ENCODE measurements around the gene RNF113A.
"Not testable (repeated sequence)": the region's sequence is repeated elsewhere in the genome, so short reads cannot be mapped to it uniquely, and the experiment has no call there.

The RNF113A gene

DNA sequence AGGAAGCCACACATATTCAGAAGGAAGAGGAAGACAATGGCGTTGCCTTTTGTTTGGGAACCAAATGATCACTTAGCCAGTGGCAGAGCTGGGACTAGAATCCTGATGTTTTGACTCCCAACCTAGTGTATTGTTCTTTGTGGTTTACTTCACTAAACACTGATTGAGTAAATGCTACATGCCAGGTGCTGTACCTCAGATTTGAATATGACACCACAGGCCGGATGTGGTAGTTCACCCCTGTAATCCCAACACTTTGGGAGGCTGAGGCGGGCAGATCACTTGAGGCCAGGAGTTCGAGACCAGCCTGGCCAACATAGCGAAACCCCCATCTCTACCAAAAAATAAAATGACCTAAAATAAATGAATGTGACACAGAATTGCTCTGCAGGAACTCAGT lies 8.5 kb upstream of the RNF113A start:
- H3K4me3 ChIP-seq (ENCODE audit: low read length): no peak overlapping the region
- no peak for TF ChIP-seq ZNF274 (IDR thresholded peaks at IDR 0.05; ENCODE audit: low read depth, low read length)

DNA sequence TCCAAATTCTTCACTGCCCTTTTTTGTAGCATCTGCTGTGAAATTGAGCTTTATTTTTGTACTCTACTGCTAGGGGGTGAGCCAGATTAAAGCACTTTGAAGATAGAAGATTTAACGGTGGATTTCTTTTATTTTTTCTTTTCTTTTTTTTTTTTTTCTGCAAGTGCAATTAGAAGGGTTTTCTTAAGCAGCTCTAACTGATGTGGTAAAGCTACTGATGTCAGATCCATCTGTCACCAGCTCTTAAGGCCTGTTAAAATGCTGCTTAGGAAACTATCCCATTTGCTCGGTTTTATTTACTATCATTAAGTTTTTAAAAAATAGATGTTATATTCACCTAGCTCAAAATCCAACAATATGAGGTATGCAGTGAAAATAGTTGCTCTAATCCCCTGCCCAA lies 7.2 kb upstream of the RNF113A start:
- TF ChIP-seq ZNF274 (IDR thresholded peaks at IDR 0.05; ENCODE audit: low read depth, low read length): no peak
- no peak overlapping the region for H3K4me3 ChIP-seq (ENCODE audit: low read length)

DNA sequence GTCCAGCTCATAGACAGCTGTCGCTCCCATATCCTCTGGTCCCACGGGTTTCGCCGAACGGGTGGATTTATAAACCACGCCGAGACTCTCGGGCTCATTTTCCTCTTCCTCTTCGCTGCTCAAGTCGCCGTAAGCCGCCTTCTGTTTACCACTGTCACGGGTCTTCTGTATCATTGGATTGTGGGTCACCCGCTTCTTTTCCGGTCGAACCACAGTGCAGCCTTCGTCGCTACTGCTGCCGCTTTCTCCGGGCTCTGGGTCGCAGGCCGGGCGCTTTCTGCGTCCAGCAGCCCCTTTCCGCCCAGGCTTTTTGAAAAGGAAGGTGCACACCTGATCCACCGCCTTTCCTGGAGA lies 311 bp downstream of the RNF113A start:
- H3K4me3 ChIP-seq (ENCODE audit: low read length): peak overlapping the region; percentile 85
- TF ChIP-seq ZNF274 (IDR thresholded peaks at IDR 0.05; ENCODE audit: low read depth, low read length): no peak

DNA sequence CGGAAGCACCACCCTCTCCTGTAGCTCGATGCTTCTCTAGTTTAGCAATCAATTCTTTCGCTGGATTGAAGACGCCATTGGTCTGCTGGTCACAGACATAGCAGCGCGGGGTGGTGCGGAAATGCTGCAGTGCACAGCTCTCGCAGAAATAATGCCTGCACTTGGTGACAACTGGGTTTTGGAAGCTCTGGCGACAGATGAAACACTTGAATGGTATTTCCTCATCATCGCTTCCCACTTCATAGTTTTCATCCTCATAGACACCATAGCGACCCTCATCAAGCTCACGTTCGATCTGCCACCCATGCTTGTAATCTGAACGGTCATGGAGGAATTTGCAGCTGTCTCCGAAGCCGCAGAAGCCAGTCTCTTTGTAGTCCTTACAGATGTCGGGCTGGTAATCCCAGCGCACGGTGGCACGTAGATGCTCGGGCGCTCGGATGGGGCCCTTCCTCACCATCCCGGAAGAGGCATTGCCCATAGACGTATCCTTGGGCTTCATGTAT lies 854 bp downstream of the RNF113A start:
- H3K4me3 ChIP-seq (ENCODE audit: low read length): peak overlapping the region; percentile 85

GRCh38 chrX:119853444-119853843 lies 18.1 kb downstream of the RNF113A start:
- TF ChIP-seq ZNF274 (IDR thresholded peaks at IDR 0.05; ENCODE audit: low read depth, low read length): no peak
- H3K4me3 ChIP-seq (ENCODE audit: low read length): peak overlapping the region; percentile 21; the same call in 1 of the 2 replicates

More for the DNA sequence above, 854 bp downstream of the RNF113A start:
- TF ChIP-seq ZNF274 (IDR thresholded peaks at IDR 0.05; ENCODE audit: low read depth, low read length): no peak

DNA sequence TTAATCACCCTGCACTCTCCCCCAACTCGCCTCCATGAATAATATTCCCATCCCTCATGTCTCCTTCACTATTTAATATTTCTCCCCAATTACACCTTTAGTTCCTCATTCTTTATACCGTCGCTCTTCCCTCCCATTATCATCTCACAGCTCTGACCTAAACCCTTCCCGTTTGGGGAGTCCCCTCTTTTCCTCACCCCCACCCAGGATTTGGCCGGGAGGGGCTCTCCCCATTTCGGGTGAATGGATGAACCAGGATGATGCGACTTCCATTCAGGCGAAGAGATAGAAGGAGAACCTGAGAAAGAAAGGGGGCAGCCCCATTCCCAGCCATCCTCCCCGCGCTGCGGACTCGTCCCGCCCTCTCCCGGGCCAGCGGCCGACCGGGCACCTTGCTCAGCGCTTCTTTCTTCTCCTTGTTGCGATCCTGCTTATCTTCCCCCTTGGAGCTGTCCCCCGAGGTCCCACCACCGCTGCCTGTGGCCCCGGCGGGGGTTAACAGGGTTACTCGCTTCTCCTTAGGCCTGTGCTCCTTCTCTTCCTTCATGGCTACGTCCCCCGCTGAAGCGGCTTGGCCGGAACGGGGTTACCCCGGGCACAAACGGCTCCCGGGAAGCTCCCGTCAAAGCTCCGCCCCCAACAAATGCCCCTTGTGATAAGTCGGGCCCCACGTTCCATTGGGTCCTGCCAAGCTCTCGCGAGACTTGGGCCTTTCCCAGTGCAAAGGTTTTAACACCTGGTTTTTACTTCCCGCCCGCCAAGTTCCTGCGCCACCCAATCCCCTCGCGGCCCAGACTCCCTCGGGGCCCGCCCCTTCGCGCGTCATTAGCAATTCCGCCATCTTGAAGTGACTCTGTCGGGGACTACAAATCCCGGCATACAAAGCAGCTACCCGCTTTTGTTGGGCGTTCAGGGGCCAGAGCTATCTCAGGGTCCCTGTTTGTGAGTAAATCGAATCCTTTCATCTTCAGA lies 18.9 kb downstream of the RNF113A start, which contains the start of gene UPF3B:
UPF3B (minus strand) TSS at position 582 of the 972 bp plus-strand sequence; CDS start at position 547, 35 bp downstream.
- peak within 1 kb of the TSS; percentile 70 for H3K4me3 ChIP-seq (ENCODE audit: low read length)
- TF ChIP-seq ZNF274 (IDR thresholded peaks at IDR 0.05; ENCODE audit: low read depth, low read length): no peak

DNA sequence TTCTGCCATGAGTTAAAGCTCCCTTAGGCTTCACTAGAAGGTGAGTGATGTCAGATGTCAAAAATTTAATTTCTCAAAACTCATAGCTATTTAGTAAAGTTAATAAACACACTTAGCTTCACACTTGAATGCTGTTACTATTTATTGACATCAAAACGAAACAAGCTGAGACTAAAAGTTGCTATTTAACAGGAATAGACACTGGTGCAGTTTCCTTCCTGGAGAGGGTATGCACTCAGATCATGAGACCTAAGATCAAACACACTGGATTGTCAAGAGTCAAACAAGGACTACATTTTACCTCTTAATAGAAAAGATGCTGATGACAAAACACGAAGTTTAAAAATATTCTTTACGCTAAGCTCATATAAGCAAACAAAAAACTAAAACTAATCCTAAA lies 37.6 kb downstream of the RNF113A start:
- TF ChIP-seq ZNF274 (IDR thresholded peaks at IDR 0.05; ENCODE audit: low read depth, low read length): no peak
- no peak overlapping the region for H3K4me3 ChIP-seq (ENCODE audit: low read length)

GRCh38 chrX:119828446-119828845 lies 43.1 kb downstream of the RNF113A start:
- TF ChIP-seq ZNF274 (IDR thresholded peaks at IDR 0.05; ENCODE audit: low read depth, low read length): no peak
- no peak overlapping the region for H3K4me3 ChIP-seq (ENCODE audit: low read length)

- no peak for TF ChIP-seq ZNF274 (IDR thresholded peaks at IDR 0.05; ENCODE audit: low read depth, low read length)
- H3K4me3 ChIP-seq (ENCODE audit: low read length): no peak overlapping the region
Observed at GRCh38 chrX:119826399-119826959, 45.1 kb downstream of the RNF113A start.

DNA sequence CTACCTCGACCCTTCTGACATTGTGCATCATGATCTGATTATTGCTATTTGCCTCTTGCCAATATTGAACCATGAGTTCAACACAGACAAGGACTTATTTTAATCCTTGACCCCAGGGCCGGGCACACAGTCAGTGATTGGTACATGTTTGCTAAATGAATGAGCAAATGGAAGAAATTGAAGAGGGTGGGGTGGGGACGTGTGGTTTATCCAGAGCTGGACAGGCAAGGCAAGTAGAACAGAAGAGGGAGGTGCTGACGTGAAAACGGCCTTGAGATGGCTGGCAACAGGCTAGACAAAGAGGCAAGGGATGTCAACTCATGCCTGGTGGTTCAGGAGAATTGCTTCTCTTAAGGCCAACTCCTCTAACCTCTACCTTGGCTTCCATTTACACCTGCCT lies 47.3 kb downstream of the RNF113A start:
- not testable (repeated sequence) for H3K4me3 ChIP-seq (ENCODE audit: low read length)

GRCh38 chrX:119821703-119822102 lies 49.8 kb downstream of the RNF113A start:
- H3K4me3 ChIP-seq (ENCODE audit: low read length): not testable (repeated sequence)
